DMS79 treated with DMSO at 0.1 percent for 48 hours (cell line): ENCODE measurements around the gene TMEM42.

Experiments used
- DNase-seq: peaks from one replicate; lab custom pipeline; 2025; lab: John Stamatoyannopoulos, UW

The TMEM42 gene

DNA sequence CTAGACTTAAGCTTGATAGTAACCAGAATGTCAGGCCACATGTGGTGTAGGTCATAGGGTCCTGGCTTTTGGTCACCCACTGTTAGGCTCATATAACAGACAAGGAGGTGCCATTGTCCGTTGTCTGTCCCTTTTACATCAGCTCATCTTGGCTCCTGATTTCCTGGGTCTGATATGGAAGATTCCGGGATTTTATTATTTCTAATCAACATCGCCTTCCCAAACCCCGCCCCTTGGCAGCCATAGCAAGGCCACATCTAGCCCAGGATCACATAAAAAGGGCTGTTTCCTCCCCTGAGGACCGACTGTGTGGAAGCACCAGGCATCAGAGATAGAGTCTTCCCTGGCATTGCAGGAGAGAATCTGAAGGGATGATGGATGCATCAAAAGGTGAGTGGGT is 12.6 kb downstream of the TMEM42 start, which contains the start of gene TGM4:
TSS of gene TGM4 (plus strand) at position 301 of the 400 bp plus-strand sequence. CDS start at position 372, 71 bp downstream.
- no peak for DNase-seq

DNA sequence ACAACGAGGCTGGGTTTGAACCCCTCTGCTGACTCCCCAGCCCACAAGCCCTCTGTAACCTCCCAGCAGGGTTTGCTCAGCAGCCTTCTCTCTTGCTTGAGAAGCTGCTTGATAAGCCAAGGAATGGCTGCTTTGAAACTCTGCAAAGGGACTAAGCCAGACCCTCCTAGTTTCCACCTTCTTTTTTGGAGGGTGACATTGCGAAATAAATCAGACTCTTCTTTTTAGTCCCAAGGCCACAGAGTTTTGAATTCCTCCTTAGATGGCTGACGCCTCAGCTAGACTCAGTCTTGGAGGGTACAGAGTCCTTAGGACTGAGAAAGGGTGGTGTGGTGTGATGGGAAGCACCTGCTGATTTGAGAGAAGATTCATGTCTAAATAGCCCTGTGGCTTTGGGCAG is 13.9 kb downstream of the TMEM42 start:
- DNase-seq, result no peak

DNA sequence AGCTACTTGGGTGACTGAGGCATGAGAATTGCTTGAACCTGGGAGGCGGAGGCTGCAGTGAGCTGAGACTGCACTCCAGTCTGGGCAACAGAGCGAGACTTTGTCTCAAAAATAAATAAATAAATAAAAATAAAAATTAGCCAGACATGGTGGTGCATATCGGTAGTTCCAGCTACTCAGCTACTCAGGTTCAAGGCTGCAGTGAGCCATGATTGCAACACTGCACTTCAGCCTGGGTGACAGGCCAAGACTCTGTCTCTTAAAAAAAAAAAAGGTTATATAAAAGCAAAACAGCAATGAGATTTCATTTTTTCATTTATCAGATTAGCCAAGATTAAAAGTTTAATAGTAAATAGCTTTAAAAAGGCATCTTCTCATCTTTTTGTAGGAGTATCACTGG is 15.6 kb downstream of the TMEM42 start:
- no peak for DNase-seq

DNA sequence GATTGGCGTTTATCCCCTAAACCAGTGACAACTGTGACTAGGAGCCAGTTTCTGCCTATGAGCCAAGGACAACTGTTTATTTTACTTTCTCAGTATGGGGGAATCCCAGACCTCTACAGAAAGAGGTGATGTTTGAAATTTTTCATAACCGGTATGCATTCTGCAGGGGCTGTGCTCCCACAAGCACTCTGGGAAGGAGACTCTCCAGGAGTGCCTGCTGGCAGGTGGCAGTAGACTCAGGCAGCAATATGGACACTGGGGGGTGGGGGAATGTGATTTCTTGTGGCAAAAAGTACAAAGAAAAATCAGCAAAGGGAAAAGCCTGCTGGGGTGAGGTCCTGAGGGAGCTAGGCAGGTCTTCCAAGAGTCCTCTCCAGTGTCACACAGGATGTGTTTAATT is 18.6 kb downstream of the TMEM42 start:
- no peak for DNase-seq

DNA sequence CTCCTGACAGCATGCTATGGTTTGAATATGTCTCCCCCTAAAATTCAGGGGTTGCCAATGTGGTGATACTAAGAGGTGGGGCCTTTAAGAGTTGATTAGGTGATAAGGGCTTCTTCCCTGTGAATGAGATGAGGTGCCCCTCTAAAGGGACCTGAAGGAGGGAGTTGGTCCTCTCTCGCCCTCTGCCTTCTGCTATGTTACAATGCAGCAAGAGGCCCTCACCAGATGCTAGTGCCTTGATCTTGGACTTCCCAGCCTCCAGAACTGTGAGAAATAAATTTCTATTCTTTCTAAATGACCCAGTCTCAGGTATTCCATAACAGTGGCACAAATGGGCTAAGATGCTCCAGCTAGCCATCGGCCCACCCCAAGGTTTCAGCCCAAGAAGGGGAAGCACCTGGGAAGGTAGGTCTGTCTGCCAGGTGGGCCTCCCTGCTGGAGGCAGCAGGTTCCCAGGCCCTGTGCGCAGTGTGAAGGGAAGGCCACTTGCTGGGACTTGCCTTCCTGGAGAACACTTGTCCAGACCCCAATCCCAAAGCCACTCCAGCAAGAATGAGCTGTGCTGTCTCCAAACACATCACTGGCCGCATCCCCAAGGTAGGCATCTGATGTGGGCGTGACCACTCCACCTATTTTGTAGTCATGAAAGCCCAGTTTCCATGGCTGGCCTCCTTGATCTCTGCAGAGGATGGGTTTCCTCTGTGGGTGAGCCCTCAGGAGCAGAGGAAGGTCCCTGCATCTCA is 21.7 kb downstream of the TMEM42 start:
- DNase-seq, result no peak

DNA sequence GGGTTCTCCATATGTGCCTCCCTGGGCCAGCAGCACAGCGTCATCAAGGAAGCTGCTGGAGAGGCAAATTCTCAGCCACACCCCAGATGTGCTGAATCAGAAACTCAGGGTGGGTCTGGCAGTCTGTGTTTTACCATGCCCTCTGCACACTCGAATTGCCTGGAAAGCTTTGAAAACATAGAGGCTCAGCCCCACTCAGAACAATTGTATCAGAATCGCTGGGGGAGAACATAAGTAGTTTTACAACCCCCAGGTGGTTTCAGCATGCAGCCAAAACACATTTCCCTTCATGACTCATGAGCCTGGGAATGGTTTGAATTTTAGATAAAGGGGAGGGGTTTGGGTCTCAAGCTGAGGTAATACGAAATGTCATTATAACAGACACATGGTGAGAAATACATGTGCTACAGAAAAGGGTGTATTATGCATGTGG is 22.3 kb downstream of the TMEM42 start:
- DNase-seq, result peak; percentile 36

DNA sequence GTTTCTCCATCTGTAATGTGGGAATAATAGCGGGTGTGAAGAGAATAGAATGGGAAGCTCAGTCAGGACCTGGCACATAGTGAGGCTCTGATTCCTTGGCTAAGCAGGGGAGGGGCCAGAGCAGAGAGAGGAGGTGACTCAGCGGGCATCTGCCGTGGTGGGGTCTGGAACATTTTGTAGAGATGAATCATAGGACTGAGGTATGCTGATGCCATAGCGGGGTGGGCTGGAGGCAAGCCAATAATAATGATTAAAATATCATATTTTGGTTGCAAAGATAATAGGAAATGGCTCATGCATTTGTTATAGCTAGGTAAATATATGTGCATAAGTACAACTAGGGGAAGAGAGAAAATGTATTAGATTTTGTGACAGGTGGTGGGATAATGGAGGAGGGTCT is 23.9 kb downstream of the TMEM42 start:
- no peak for DNase-seq

DNA sequence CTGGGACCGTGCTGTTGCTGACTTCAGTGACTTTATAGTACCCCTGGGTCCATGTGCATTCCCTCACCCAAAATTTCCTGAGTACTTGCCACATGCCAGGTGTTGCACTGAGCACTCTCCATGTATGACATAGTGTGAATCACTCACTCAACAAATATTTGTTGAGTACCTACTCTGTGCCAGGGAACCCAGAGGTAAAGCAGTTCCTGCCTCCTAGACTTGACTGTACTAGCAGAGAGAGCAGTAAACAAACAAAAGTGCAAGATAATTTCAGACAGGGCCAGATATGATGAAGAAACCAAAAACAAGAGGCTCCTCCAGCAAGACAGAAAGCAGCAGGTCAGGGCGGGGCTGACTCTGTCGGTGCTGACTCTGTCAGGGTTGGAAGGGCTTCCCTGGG is 24.8 kb downstream of the TMEM42 start:
- DNase-seq, result no peak

DNA sequence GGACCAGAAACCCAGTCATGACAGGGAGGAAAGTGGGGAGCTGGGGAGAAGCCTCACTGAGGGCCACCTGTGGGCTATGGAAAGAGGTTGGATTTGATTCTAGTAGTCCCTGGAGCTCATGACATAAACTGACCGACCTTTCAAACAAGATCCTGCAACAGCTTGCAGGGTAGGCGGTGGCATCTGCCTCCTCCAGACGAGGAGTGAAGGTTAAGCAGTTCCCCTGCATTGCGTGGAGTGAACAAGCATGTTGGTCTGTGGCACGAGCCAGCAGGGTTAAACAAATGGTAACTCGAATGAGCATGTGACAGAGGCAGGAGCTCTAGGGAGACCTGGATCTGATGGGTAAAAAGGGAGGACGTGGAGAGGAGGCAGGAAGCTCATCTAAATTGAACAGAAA is 25.4 kb downstream of the TMEM42 start:
- DNase-seq, result no peak

DNA sequence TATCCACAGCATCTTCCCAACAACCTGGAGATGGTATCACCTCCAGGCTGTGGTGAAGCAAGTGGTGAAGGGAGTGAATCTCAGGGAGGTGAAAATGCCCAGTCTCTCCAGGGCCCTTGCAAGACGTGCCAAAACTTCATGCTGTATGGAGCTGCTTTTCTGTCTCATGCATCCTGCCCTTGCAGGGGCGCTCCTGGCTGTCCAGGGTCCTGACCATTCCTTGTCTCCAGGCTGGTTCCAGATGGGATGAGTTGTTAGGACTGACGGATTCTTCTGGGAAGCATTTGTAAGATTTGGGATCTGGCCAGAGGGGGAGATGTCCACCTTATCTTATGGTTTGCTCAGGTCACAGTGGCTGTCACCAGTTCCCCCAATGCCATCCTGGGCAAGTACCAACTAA is 28.5 kb downstream of the TMEM42 start:
- no peak for DNase-seq

DNA sequence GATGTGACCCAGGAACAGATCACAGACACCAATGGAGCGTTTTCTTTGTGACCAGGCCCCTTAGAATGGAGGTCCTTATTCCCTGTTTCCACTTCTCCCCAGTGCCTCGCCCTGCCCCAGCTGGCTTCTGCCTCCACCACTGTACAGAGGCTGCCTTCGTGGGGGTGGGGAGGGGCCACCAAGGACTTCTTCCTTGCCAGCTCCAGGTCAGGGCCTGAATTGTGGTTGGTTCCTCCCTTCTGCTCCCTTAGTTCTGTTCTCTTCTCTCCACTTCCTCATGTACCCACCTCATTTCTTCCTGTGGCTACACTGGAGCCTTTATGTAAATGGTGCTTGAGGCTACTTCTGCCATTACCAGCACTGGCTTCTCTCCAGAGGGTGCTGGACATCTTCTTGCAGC is 29.1 kb downstream of the TMEM42 start:
- DNase-seq, result no peak

DNA sequence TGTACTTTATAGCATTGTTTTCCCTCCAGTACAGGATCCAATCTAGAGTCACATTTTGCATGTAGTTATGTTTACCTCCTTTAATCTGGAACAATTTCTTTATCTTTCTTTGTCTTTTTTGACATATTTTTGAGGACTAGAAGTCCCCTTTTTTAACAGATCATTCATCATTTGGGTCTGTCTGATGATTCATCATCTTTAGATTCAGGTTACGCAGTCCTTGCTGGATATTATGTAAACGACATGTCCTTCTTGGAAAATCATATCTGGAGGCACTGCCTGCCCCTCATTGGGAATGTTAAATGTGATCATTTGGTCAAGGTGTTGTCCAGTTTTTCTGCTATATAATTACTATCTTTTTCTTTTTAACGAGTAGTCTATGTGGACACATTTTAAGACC is 31.0 kb downstream of the TMEM42 start:
- DNase-seq, result no peak

DNA sequence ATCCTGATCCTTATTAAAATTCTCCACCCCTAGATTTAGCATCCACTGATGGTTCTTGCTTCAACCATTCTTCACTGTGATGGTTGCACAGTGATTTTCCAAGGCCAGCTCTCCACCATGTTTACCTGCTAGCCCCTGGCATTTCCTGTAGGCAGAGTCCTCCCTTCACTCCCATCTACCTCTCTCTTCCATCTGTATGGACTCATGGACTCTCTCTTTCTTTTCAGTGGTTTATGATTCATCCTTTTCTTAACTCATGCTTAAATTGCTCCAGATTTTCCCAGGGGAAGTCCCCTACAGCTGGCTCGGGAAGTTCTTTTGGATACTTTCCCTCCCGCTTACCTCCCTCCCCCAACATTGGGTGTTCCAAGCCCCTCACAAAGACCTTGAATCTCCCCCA is 31.4 kb downstream of the TMEM42 start:
- DNase-seq, result no peak

DNA sequence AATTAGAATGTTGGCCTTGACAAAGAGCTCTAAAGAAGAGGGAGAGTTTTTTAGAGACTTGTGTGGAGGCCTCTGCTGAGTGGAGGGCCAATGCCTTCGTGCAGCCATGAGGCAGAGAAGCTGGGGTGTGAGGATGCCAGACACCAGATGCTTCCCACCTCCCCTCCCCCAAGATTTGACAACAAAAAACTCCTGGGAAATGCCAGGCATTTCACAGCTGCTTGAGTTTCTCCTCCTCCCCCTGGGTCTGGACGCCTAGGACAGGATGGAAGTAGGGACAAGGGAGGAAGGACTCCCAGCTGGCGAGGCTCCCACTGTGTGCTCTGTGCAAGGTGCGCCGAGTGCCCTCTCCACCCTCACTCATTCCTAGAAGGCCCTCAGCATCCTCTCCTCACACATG is 32.8 kb downstream of the TMEM42 start:
- no peak for DNase-seq

DNA sequence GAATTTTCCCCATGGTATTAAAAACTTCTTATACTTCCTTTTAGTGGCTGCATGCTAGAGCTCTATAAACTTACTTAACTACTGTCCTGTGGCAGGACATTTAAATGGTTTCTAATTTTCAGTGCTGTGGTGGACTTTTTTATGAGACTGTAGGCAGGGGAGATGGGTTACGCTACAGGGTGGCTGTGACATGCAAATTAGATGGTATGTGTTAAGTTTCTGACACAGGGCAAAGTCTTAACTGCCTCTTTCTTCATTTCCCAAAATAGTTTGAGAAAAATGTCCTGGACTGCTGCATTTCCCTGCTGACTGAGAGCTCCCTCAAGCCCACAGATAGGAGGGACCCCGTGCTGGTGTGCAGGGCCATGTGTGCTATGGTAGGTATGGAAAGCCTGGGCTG is 34.7 kb downstream of the TMEM42 start:
- DNase-seq, result no peak

DNA sequence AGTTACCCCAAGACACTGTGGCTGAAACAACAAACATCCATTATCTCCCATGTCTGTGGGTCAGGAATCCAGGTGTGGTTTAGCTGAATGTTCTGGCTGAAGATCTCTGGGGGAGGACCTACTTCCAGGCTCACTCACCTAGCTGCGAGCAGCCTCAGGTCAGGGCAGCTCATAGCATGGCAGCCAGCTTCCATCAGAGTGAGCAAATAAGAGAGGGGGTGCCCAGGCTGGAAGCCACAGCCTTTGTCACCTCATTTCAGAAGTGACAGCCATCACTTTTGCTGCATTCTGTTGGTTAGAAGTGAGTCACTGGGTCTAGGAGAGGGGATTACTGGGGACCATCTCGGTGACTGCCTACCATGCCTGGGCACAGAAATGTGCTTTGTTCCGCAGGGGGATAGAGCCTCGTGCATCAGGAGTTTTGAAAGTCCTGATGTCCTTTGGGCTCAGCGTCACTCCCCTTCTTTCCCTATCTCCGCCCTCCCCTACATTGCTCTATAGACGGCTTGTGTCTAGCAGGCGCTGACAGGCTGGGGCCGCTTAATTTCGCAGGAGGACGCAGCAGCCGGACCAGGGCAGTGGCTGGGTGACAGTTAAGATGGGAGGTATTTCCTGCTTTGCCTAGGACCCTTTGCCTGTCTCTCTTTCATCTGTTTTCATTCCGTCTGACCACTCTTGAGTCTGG is 38.1 kb downstream of the TMEM42 start:
- no peak for DNase-seq

DNA sequence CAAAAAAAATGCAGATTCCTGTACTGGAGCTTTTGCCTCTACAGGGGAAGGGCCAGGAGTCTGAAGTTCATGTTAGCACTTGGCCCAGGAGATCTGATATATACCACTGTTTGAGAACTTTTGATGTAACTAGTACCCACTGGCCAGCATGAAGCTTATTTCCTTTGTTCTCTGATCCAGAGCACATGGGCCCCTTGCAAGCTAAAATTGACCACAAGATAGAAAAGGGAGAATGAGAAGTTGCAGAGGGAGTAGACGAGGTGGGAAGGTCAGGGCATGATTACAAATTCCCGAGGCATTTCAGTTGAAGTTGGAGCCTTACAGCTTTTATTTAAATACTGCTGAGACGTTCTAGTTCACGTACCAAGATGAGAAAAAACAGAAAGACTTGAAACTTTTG is 40.9 kb downstream of the TMEM42 start:
- no peak for DNase-seq

DNA sequence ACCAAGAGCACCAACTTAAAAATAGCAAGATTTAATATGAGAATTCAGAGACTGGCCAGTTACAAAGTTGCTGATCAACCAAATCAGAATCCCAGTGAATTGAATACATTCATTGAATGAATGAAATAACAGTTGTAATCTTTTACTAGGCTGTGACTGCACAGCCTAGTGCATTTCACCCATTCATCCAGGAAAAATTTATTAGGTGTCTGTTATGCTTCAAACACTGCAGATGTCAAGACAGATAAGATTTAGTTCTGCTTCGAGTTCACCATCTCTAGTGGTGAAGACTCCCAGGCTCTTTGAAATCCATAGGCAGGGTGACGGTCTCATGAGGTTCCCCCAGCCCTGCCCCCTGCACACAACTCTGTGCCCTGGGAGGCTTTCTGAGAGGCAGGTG is 41.6 kb downstream of the TMEM42 start:
- no peak for DNase-seq

DNA sequence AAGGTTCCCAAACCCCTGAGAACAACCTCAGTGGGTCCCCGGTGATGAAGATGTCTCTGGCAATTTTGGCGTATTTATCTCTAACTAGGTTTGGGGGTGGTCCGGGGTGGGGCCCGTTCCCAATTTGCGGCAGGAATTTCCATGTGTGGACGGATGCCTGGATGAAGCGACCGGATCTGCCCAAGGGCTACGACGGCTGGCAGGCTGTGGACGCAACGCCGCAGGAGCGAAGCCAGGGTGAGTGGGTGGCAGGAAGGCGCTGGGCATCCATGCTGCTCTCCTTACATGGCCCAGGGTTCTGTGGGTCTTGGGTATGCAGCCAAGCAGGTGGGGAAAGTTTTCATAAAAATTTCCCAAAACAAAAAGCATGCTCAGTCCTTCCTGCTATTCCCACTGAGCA is 42.0 kb downstream of the TMEM42 start:
- no peak for DNase-seq

DNA sequence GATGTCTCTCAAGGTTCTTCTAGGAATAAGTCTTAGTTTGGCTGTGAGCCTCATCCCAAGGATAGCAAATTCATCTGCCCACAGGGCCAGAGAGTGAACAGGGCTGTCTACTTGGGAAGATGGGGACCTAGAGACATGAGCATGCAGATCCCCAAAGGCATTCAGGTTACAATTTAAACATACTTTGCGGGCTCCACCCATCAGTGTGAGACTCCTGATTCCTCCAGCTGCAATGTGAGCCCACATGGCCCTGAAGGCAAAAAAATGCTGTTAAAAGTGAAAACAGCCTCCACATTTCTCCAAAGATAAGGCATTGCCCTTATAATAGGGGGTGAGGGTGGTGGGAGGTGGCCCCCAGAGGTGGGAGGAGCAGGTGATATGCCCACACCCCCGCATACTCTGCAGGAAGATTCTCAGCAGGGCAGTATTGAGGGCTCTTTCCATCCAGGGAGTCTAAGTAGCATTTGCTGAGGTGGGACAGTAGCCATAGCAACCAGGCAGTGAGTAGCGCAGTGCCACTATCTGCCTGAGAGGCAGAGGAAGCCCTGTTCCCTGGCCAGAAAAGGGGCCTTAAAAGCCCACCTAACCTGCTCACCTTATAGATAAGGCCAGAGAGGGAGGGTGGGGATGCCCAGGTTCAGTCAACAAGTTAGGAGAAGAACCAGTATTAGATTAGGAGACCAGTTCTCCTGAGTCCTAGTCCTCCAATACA is 43.9 kb downstream of the TMEM42 start:
- DNase-seq, result no peak

DNA sequence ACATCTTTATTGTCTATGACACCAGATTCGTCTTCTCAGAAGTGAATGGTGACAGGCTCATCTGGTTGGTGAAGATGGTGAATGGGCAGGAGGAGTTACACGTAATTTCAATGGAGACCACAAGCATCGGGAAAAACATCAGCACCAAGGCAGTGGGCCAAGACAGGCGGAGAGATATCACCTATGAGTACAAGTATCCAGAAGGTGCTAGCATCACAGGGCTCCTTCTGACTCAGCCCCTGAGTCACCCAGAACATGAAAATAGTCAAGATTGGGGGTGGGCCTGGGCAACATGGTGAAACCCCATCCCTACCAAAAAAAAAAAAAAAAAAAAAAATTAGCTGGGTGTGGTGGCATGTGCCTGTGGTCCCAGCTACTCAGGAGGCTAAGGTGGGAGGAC is 45.3 kb downstream of the TMEM42 start:
- no peak for DNase-seq

DNA sequence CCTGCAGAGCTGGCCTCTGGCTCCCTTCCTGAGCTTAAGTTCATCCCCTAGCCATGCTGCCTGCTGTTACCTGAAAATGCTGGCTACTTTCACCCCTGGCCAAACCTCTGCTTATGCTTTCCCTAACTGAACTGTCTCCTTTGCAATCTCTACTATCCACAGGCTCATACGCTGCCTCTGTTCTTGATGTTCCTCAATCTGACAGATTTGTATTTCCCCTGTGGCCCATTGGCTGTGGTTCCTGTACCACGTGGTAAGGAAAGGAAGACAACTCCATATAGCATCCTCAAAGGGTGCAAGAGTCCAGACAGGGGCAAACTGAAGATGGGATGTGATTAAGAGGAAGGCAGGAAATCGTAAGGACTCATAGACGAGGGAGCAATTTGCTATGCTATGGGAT is 45.9 kb downstream of the TMEM42 start:
- DNase-seq, result no peak

DNA sequence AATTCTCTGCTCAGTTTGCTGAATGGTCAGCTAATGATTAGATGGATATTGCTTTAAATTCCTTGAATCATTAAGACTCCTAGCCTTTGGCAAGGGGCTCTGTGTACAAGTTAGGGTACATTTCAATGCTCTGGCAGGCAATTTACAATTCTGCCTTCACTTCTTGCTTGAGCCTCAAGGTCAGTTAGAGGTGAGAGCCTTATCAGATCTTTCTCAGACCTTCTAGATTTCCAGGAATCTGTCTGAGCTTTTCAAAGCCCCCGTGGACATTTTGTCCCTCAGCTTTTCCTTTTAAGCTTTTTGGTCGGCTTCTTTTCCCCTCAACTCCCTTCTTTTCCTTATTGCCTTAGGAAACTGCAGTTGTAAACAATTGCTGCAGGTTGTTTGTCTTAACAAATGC is 47.4 kb downstream of the TMEM42 start:
- no peak for DNase-seq
